ENCODE results near the gene WDR31. TPM values are rescaled to one million over a fixed set of nuclear protein-coding genes. Genes with fewer than 3 reads are reported as not detected.

WDR31 gene
- polyA plus RNA-seq, 4 donors, result 2.8 to 7.5 (median 6.4) TPM

Other genes starting within 250 kb of the WDR31 start
- gene SLC31A2, start 189.3 kb downstream of the WDR31 start, polyA plus RNA-seq (ENCODE audit: insufficient read length in 4 of 4), result 1 to 10 TPM; 2.4 to 4.2 (median 3.5) TPM
- gene FKBP15, start 119.0 kb downstream of the WDR31 start, polyA plus RNA-seq (ENCODE audit: insufficient read length in 4 of 4), result 10 to 100 TPM; 28.7 to 31.6 (median 31.0) TPM
- 10 to 100 TPM; 20.3 to 28.5 (median 22.3) TPM for gene SLC31A1, start 118.7 kb downstream of the WDR31 start, polyA plus RNA-seq (ENCODE audit: insufficient read length in 4 of 4)
- gene CDC26, start 64.7 kb downstream of the WDR31 start, polyA plus RNA-seq (ENCODE audit: insufficient read length in 4 of 4), result 10 to 100 TPM; 39.3 to 43.8 (median 40.8) TPM
- 10 to 100 TPM; 26.9 to 43.0 (median 35.3) TPM for gene PRPF4, start 64.6 kb downstream of the WDR31 start, polyA plus RNA-seq (ENCODE audit: insufficient read length in 4 of 4)
- 1 to 10 TPM in 3 of 4 donors, under 1 TPM in 1; 0.30 to 9.5 (median 6.6) TPM for gene RNF183, start 36.9 kb downstream of the WDR31 start, polyA plus RNA-seq (ENCODE audit: insufficient read length in 4 of 4)
- gene BSPRY, start 9.3 kb upstream of the WDR31 start, polyA plus RNA-seq (ENCODE audit: insufficient read length in 4 of 4), result 10 to 100 TPM in 1 of 4 donors, 1 to 10 TPM in 2, under 1 TPM in 1; 0.22 to 11.8 (median 8.9) TPM
- gene HDHD3, start 36.7 kb upstream of the WDR31 start, polyA plus RNA-seq (ENCODE audit: insufficient read length in 4 of 4), result 10 to 100 TPM in 3 of 4 donors, 1 to 10 TPM in 1; 8.4 to 50.7 (median 28.4) TPM
- 10 to 100 TPM; 35.8 to 50.7 (median 42.2) TPM for gene ALAD, start 61.0 kb upstream of the WDR31 start, polyA plus RNA-seq (ENCODE audit: insufficient read length in 4 of 4)
- gene POLE3, start 70.4 kb upstream of the WDR31 start, polyA plus RNA-seq (ENCODE audit: insufficient read length in 4 of 4), result 10 to 100 TPM; 34.6 to 69.9 (median 62.5) TPM
- under 1 TPM; 0.34 to 0.95 (median 0.93) TPM for gene C9orf43, start 70.5 kb upstream of the WDR31 start, polyA plus RNA-seq (ENCODE audit: insufficient read length in 4 of 4)
- 10 to 100 TPM; 35.5 to 45.7 (median 43.6) TPM for gene RGS3, start 123.5 kb upstream of the WDR31 start, polyA plus RNA-seq (ENCODE audit: insufficient read length in 4 of 4)